ENCODE results near the gene MYO18A.

The MYO18A gene

DNA sequence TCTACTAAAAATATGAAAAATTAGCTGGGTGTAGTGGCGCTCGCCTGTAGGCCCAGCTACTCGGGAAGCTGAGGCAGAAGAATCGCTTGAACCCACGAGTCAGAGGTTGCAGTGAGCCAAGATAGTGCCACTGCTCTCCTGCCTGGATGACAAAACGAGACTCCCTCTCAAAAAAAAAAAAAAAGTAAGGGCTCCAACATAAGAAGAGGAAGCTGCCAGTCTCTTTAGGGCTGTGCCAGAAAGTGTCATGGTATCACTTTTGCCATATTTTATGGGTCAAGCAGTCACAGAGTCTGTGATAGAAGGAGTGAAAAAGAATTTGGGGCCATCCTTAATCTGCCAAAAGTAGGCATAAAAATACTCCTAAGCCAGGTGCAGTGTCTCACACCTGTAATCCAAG lies 138.6 kb downstream of the MYO18A start:
- no peak overlapping the region for H3K27ac ChIP-seq (replicated peaks)

DNA sequence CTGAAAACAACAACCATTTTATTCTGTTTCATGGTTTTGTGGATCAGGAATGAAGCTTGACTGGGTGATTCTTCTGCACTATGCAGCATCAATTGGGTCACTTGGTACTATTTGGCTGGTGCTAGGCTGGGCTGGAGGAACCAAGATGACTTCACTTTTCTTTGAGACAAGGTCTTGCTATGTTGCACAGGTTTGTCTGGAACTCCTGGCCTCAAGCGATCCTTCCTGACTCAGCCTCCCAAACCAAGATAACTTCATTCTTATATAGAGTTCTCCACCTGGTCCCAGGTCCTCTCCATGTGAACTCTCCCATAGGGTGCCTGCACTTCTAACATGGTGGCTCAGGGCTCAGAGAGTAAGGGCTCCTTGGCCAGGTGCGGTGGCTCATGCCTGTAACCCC lies 139.1 kb downstream of the MYO18A start:
- DNase-seq (ENCODE audit: low read depth in 1 of 2, low spot score in 1 of 2), result no peak
- Histone ChIP-seq H3K4me3 (replicated peaks; ENCODE audit: insufficient read depth, low read length) (no peak overlapping the region), H3K27me3 (ENCODE audit: insufficient read depth, poor library complexity, severe bottlenecking) (no peaks in the 10 kb centered on the region), H3K27ac (replicated peaks) (no peak overlapping the region)
- TF ChIP-seq SPI1 (IDR thresholded peaks at IDR 0.05; ENCODE audit: borderline replicate concordance, low read depth) (no peak), GABPA (IDR thresholded peaks at IDR 0.05; ENCODE audit: low read depth) (no peak), POLR2AphosphoS5 (IDR thresholded peaks at IDR 0.05; ENCODE audit: low read depth) (no peak)
- TF ChIP-seq, protein P1, sequence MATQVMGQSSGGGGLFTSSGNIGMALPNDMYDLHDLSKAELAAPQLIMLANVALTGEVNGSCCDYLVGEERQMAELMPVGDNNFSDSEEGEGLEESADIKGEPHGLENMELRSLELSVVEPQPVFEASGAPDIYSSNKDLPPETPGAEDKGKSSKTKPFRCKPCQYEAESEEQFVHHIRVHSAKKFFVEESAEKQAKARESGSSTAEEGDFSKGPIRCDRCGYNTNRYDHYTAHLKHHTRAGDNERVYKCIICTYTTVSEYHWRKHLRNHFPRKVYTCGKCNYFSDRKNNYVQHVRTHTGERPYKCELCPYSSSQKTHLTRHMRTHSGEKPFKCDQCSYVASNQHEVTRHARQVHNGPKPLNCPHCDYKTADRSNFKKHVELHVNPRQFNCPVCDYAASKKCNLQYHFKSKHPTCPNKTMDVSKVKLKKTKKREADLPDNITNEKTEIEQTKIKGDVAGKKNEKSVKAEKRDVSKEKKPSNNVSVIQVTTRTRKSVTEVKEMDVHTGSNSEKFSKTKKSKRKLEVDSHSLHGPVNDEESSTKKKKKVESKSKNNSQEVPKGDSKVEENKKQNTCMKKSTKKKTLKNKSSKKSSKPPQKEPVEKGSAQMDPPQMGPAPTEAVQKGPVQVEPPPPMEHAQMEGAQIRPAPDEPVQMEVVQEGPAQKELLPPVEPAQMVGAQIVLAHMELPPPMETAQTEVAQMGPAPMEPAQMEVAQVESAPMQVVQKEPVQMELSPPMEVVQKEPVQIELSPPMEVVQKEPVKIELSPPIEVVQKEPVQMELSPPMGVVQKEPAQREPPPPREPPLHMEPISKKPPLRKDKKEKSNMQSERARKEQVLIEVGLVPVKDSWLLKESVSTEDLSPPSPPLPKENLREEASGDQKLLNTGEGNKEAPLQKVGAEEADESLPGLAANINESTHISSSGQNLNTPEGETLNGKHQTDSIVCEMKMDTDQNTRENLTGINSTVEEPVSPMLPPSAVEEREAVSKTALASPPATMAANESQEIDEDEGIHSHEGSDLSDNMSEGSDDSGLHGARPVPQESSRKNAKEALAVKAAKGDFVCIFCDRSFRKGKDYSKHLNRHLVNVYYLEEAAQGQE (IDR thresholded peaks at IDR 0.05; ENCODE audit: insufficient replicate concordance, low read depth), result no peak
- TF ChIP-seq, protein P2, sequence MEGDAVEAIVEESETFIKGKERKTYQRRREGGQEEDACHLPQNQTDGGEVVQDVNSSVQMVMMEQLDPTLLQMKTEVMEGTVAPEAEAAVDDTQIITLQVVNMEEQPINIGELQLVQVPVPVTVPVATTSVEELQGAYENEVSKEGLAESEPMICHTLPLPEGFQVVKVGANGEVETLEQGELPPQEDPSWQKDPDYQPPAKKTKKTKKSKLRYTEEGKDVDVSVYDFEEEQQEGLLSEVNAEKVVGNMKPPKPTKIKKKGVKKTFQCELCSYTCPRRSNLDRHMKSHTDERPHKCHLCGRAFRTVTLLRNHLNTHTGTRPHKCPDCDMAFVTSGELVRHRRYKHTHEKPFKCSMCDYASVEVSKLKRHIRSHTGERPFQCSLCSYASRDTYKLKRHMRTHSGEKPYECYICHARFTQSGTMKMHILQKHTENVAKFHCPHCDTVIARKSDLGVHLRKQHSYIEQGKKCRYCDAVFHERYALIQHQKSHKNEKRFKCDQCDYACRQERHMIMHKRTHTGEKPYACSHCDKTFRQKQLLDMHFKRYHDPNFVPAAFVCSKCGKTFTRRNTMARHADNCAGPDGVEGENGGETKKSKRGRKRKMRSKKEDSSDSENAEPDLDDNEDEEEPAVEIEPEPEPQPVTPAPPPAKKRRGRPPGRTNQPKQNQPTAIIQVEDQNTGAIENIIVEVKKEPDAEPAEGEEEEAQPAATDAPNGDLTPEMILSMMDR (IDR thresholded peaks at IDR 0.05; ENCODE audit: insufficient read depth, low read length), result no peak

More for the DNA sequence above, 138.6 kb downstream of the MYO18A start:
- no peak for DNase-seq (ENCODE audit: low read depth in 1 of 2, low spot score in 1 of 2)
- no peak for TF ChIP-seq SPI1 (IDR thresholded peaks at IDR 0.05; ENCODE audit: borderline replicate concordance, low read depth)
- TF ChIP-seq GABPA (IDR thresholded peaks at IDR 0.05; ENCODE audit: low read depth), result no peak
- TF ChIP-seq, protein P1 (IDR thresholded peaks at IDR 0.05; ENCODE audit: insufficient replicate concordance, low read depth), result no peak
- TF ChIP-seq POLR2AphosphoS5 (IDR thresholded peaks at IDR 0.05; ENCODE audit: low read depth), result no peak
- TF ChIP-seq, protein P2 (IDR thresholded peaks at IDR 0.05; ENCODE audit: insufficient read depth, low read length), result no peak
- Histone ChIP-seq H3K4me3 (replicated peaks; ENCODE audit: insufficient read depth, low read length) (no peak overlapping the region), H3K27me3 (ENCODE audit: insufficient read depth, poor library complexity, severe bottlenecking) (no peaks in the 10 kb centered on the region)

DNA sequence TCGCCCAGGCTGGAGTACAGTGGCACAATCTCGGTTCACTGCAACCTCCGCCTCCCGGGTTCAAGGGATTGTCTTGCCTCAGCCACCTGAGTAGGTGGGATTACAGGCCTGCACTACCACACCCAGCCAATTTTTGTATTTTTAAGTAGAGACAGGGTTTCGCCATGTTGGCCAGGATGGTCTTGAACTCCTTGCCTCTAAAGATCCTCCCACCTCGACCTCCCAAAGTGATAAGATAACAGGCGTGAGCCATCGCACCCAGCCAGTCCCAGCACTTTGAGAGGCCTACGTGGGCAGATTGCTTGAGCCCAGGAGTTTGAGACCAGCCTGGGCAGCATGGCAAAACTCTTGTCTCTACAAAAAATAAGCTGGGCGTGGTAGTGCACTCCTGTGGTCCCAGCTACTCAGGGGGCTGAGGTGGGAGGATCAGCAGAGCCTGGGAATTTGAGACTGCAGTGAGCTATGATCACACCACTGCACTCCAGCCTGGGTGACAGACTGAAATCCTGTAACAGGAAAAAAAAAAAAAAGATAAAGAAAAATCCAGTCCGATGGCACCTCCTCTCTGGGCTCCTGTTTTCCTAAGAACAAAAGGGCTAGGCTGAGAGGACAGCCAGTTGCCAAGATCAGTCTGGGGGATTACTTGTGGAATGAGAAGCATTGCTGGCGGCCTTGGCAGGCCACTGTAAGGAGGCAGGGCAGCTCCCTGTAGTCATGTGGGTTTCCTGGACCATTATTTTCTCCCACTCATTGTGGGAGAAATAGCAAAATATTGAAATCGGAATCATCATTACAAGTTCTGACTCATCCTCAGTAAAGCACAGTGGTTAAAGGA lies 140.2 kb downstream of the MYO18A start:
- Histone ChIP-seq H3K27ac (replicated peaks) (no peak overlapping the region), H3K4me3 (replicated peaks; ENCODE audit: insufficient read depth, low read length) (no peak overlapping the region), H3K27me3 (ENCODE audit: insufficient read depth, poor library complexity, severe bottlenecking) (no peaks in the 10 kb centered on the region)
- no peak for DNase-seq (ENCODE audit: low read depth in 1 of 2, low spot score in 1 of 2)
- no peak for TF ChIP-seq SPI1 (IDR thresholded peaks at IDR 0.05; ENCODE audit: borderline replicate concordance, low read depth)
- TF ChIP-seq POLR2AphosphoS5 (IDR thresholded peaks at IDR 0.05; ENCODE audit: low read depth), result no peak
- TF ChIP-seq GABPA (IDR thresholded peaks at IDR 0.05; ENCODE audit: low read depth), result no peak
- TF ChIP-seq, protein P1 (IDR thresholded peaks at IDR 0.05; ENCODE audit: insufficient replicate concordance, low read depth), result no peak
- TF ChIP-seq, protein P2 (IDR thresholded peaks at IDR 0.05; ENCODE audit: insufficient read depth, low read length), result no peak
